ENCODE results near the gene SLC4A1AP.

GRCh38 chr2:27709326-27709725 lies 45.6 kb downstream of the SLC4A1AP start:
- no peak for TF ChIP-seq CTCF (conservative IDR thresholded peaks at IDR 0.05; ENCODE audit: low read depth, low read length)
- TF ChIP-seq EZH2phosphoT487 (IDR thresholded peaks at IDR 0.05; ENCODE audit: borderline replicate concordance, low read length): no peak
